ENCODE data around the gene ATP5PB.

DNA sequence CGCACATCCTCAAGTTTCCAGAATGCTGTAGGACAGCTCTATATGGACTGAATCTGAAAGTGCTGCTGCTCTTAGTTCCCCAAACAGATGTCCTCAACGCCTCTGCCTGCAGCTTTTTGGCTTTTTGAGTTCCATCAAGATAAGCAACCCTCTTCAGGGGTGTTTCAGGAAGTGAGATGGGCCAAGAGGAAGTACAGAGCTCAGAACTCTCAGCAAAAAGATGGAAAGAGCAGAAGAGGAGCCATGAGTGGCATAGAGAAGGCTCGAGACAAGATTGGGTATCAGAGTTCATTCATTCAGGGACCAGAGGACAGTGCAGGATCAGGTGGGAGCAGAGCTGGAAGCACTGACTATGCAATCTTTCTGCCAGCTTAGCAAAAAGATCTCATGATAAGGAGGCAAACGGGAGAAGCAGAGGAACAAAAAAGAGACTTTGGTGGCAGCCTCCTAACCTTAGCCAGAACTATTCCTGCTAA, 54.4 kb downstream of the ATP5PB start, which contains the start of the genes ADORA3 and TMIGD3:
- TF ChIP-seq POLR2A (IDR thresholded peaks at IDR 0.05; ENCODE audit: low read depth, low read length) (no peak), POLR2AphosphoS5 (IDR thresholded peaks at IDR 0.05; ENCODE audit: low read depth, low read length) (no peak)
